ENCODE data around the gene APBA2.
"Not testable (repeated sequence)": the region's sequence is repeated elsewhere in the genome, so short reads cannot be mapped to it uniquely, and the experiment has no call there.

- not testable (repeated sequence) for TF ChIP-seq CTCF (IDR thresholded peaks at IDR 0.05; ENCODE audit: borderline replicate concordance, extremely low read depth, low read length, poor library complexity, severe bottlenecking); EZH2 (IDR thresholded peaks at IDR 0.05; ENCODE audit: borderline replicate concordance, low read depth, low read length, severe bottlenecking)
These were observed 37.8 kb upstream of the APBA2 start for GRCh38 chr15:28847959-28848358.

Measured in DND-41 (cell line).